ENCODE measurements around the gene RTN4RL1.

RTN4RL1 gene

GRCh38 chr17:1948517-1948825 is 76.7 kb downstream of the RTN4RL1 start:
- DNase-seq (ENCODE audit: low spot score): no peak

DNA sequence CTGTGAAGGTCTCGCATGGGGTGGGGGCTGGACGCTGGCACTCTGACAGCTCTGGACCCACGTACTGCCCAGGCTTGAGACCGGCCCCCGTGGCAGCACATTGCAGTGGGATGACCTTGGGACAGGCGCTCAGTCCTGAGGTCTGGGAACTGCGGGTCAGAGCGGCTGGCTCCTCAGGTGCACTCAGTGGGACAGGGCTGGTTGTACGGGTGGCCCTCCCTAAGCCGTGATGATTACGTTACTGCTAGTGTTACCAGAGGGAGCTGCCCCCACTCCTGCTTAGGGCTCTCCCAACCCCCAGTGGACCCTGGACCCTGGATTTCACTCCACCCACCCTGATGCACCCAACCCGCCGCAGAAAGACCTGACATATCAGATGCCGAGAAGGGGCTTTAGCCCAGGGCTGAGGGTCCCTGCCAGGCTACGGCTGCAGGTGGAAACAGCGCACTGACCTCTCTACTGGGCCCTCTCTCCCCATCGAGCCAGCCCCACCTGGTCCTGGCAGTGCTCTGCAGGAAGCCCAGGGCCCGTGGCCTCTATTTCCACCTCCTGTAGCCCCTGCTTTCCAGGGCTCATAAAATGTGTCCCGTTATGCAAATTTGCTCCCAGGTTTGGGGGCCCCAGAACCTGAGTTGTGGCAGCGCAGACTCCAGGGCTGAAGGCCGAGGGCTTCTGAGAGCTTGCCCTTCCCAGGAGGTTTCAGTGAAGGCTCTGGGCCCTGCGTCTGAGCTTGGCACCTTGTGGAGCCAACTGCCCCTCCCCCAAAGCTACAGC is 77.2 kb downstream of the RTN4RL1 start:
- no peak for DNase-seq (ENCODE audit: low spot score)

- no peak for DNase-seq (ENCODE audit: low spot score)
Observed at GRCh38 chr17:1947229-1947742, 77.8 kb downstream of the RTN4RL1 start.

DNA sequence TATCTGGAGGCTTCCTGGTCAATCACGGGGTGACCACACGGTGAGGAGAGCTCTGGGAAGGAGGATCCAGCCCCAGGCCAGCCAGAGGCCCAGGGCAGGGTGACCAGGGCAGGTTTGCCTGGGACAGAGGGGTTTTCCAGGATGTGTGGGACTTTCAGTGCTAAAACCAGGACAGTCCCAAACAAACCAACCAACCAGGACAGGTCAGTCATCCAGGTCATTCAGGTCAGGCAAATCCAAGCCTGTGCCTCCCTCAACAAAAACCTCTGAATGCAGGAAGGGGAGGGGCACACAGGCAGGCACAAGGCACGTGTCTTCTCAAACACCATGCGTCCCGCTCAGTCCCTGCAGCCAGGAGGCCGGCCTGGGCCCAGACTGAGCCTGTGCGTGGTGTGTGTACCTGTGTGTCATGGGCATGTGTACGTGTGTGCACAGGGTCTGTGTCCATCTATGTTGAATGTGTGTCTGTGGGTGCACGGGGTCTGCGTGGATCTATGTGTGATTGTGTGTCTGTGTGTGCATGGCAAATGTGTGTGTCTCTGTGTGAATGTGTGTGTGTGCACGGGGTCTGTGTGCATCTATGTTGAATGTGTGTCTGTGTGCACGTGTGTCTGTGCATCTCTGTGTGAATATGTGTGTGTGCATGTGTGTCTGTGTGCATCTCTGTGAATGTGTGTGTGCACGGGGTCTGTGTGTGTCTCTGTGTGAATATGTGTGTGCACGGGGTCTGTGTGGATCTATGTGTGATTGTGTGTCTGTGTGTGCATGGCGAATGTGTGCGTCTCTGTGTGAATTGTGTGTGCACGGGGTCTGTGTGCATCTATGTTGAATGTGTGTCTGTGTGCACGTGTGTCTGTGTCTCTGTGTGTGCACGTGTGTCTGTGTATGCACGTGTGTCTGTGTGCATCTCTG is 78.9 kb downstream of the RTN4RL1 start:
- DNase-seq (ENCODE audit: low spot score): no peak

DNA sequence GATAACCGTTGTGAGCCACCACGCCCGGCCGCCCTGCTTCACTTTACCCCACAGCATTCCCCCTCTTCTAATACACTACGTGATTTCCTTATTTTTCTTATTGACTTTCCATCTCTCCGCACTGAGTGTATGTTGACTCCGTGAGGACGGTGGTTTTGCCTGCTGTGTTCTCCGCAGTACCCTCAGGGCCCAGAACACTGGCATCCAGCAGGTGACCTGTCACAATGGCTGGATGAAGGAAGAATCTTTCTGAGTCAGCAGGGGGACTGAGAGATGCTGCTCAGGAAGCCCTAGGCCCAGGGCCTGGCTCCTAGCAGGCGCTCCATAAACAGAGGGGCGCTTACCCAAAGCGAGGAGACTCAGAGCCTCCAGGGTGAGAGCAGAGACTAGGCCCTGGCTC is 79.5 kb downstream of the RTN4RL1 start:
- no peak for DNase-seq (ENCODE audit: low spot score)

DNA sequence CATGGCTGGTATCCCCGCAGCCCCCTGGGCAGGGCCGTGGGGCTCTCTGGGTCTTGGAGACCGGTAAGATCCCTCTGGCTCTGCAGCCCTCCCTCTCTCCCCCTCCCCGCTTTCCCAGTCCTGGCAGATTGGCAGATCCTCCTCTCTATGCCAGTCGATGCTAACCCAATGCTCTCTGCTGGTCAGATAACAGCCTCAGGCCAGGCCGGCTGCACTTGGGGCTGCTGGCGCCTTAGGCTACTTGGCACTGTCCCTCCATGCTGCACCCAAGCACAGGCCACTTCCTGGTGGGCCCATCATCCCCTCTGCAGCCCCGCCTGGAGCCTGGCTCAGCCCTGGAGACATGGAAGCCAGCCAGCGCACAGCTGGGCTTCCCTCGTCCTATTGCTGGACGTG is 81.7 kb downstream of the RTN4RL1 start:
- no peak for DNase-seq (ENCODE audit: low spot score)

GRCh38 chr17:1942666-1943435 is 82.3 kb downstream of the RTN4RL1 start:
- DNase-seq (ENCODE audit: low spot score): no peak

DNA sequence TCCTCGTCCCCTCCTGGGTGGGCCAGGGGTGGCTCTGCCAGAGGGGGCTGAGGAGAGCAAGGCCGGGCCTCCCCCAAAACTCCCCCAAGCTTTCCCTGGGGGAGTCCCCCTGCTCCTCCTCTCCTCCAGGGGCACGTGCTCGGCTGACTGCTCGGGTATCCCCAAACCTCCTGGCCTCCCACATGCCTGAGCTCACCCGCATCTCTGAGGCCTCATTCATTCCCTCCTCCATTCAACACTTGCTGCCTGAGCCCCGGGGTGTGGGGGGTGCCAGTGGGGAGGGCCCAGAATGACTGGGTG is 83.1 kb downstream of the RTN4RL1 start:
- DNase-seq (ENCODE audit: low spot score): no peak

DNA sequence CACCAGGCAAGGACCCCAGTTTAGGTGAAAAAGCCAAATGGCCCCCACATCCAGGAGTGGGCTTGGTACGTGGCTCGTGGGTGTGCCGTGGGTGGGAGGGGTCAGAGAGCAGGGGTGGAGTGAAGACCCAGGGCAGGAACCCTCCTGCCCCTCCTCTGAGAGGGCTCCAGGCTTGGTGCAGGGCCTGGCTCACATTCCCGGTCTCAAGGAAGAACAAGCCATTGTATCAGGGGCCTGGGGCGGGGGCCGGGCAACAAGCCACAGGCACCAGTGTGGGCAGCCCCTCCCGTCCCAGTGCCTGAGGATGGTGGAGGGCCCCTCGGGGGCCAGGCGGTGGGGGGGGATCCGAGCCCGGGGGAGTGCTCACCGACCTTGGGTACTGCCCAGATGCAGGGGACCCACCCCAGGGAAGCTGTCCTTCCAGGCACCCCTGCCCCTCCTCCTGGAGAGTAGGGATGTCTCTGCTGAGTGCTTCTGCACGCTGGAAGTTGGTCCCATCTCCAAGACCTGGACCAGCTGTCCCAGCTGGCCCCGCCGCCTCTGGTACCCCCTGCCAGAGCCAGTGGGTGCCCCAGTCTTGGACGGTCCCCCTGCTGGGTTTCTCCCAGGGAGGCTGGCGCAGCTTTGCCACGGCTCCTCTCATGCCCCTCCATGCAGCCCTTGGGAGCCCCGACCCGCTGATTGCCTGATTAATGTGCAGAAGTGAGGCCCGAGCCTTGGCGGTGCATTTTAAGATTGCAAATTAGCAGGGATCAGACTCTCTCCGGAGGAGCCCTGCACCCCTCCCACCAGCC is 83.7 kb downstream of the RTN4RL1 start:
- no peak for DNase-seq (ENCODE audit: low spot score)

- DNase-seq (ENCODE audit: low spot score): no peak
Observed at GRCh38 chr17:1940810-1941185, 84.3 kb downstream of the RTN4RL1 start.

DNA sequence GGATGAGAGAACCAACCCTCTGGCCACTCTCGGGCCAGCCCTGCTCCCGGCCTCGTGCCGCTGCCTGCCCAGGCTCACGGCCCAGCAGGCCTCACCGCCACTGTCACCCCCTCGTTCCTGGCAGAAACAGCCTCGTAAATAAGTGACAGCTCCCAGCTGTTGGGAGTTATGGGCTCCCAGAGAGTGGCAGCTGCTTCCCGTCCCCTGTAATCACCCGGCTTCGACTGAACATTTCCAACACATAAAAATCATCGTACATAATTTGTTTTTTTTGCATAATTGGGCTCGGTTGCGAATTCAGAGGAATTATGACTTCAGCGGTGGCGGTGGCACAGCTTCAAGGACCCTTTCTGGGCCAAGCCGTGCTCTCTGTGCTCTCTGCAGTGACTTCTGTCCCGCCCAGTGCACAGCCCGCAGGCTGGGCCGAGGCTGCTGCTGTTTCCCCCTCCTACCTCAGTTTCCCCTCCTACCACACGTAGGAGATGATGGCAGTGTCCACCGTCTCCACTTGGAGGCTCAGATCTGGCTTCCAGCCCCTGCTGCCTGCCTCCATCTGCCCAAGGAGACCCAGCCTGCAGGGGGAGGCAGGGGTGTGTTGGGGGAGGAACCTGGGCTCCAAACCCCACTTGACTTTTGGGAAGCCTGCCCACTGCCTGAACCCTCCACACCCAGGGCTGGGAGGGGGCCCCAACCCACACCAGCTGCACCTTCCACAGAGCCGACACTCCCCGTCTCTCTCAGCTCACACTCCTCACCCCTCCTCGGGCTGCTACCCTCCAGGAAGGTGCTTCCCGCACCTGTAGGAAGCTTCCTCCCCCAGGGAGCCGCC is 84.9 kb downstream of the RTN4RL1 start:
- DNase-seq (ENCODE audit: low spot score): no peak

DNA sequence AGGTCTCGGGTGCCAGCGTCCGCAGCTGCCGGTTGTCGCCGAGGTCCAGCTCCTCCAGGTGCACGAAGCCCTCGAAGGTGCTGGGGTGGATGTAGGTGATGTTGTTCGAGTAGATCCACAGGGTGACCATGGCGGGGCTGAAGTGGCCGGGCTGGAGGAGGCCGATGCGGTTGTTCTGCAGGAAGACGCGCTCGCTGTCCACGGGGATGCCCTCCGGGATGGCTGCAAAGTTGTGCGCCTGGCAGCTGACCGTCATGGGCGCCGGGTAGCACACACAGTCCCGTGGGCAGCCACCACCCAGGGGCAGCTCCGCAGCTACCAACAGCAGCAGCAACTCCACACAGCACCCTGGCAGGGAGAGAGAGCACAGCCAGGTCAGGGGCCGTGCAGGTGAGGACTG is 87.7 kb downstream of the RTN4RL1 start:
- DNase-seq (ENCODE audit: low spot score): no peak

DNA sequence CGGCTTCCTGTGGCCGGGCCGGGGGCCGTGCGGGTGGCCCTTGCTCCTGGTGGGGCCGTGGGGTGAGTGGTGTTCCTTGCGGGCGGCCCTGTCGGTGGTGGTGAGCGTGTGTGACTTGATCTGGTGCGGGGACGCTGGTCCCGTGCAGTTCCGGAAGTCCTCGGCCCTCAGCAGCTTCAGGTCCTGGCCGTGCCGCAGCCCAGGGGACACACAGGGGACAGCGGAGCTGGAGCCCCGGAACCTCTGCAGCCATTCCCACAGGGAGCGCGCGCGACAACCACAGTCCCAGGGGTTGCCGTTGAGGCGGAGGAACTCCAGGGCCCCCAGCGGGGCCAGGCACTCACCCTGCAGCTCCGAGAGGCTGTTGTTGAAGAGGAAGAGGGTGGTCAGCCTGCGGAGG is 88.4 kb downstream of the RTN4RL1 start:
- no peak for DNase-seq (ENCODE audit: low spot score)

DNA sequence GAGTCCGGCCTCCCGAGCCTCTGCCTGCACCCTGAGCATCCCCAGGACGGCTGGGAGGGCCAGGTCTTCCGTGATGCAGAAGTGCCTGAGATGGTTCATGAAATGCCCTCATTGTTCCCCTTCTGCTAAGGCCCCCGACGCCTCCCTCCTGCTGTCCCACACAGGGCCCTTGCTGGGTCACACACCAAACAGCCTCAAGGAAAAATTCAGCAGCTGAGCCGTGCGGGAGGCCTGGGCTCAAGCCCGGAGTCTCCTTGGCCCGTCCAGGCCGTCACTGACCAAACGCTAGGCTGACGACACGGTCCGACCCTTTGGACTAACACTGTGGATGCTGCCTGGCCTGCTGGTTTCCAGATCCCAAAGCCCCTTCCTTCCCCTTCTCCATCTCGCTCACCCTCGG is 90.2 kb downstream of the RTN4RL1 start:
- DNase-seq (ENCODE audit: low spot score): peak; percentile 40

- no peak for DNase-seq (ENCODE audit: low spot score)
Observed at GRCh38 chr17:1933875-1934715, 91.0 kb downstream of the RTN4RL1 start.

GRCh38 chr17:1931844-1932579 is 93.1 kb downstream of the RTN4RL1 start:
- DNase-seq (ENCODE audit: low spot score): peak; percentile 80

DNA sequence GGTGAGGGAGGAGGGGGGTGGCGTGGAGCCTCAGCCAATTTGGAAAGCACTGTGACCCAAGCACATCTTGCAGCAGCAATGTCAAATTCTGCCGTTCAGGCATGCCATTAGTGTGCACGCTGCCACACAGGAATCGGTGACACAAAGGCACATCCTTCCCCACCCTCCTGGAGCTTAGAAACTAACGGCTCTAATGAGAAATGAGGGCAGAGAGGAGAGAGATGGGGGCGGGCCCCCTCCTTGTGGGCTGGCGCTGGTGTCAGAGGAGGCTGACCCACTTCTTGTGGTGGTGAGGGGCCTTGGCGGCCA is 94.8 kb downstream of the RTN4RL1 start:
- no peak for DNase-seq (ENCODE audit: low spot score)

DNA sequence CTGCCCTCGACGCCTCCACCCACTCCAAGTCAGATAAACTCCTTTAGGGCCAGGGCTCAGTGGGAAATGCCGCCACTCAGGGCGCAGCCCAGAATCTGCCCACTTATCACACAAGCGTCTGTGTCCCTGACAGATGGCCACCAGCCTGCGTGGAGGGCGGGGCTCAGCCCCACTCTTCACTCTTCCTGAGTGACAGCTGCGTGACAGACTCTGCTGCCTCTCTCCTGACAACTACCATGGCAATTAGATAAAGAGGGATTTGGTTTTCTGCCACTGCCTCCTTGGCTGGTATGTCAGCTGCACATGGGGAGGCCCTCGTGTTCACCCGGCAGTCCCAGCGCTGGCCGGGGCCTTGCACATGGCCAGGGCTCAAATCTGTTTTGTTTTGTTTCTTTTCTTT is 96.2 kb downstream of the RTN4RL1 start:
- DNase-seq (ENCODE audit: low spot score): peak; percentile 78

- DNase-seq (ENCODE audit: low spot score): peak; percentile 98
Observed at GRCh38 chr17:1920948-1921351, 104.2 kb downstream of the RTN4RL1 start.

DNA sequence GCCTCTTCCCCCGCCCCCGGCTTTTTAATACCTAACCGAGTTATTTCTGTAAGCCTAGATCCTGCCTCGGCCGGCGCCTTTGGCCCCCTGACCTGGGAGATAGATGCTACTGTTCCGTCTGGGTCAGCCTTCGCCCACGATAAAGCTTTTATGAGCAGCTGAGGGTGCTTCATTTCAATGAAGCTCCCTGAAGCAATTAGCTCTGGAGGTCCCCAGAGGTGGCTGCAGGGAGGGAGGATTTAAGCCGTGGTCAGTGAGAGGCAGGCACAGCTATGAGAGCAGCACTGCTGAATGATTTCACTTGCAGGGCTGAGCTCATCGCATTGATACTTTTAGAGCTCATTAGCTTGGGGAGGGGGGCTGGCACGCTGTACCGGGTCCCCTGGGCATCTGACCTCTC is 105.9 kb downstream of the RTN4RL1 start:
- no peak for DNase-seq (ENCODE audit: low spot score)

All from cerebellar cortex (tissue), 1 donor.